Transverse colon (tissue), 4 donors: ENCODE measurements around the gene VCX3B. TPM values are rescaled to one million over a fixed set of nuclear protein-coding genes. Genes with fewer than 3 reads are reported as not detected.
"Not testable (repeated sequence)": the region's sequence is repeated elsewhere in the genome, so short reads cannot be mapped to it uniquely, and the experiment has no call there.

Source experiments
- DNase-seq: peaks from one replicate; pipeline ENCODE4 v3.0.0-alpha.2; 2019
- H3K27ac ChIP-seq, 4 donors: fragments of 200-600 bp; sonication (generic); 2 replicates each; pipeline ENCODE4 v1.5.1; 2016 to 2018; ENCODE audit warnings: inconsistent platforms in 4 of 4
- H3K27me3 ChIP-seq: fragments of 200-600 bp; sonication (generic); 2 replicates; pipeline ENCODE4 v1.5.1; 2017; ENCODE audit warnings: inconsistent platforms
- H3K36me3 ChIP-seq, 4 donors: fragments of 200-600 bp; sonication (generic); 2 replicates each; pipeline ENCODE4 v1.5.1; 2017 to 2019; ENCODE audit warnings: inconsistent platforms in 4 of 4
- H3K4me1 ChIP-seq, 4 donors: fragments of 200-600 bp; sonication (generic); 2 replicates each; pipeline ENCODE4 v1.5.1; 2017 to 2020; ENCODE audit warnings: inconsistent platforms in 4 of 4
- H3K4me3 ChIP-seq, 4 donors: fragments of 200-600 bp; sonication (generic); 1 replicate in 1 of 4; 2 replicates in 3 of 4; pipeline versions ENCODE4 v1.5.1 to v1.6.1; 2017 to 2019; ENCODE audit warnings: inconsistent platforms in 4 of 4
- H3K9me3 ChIP-seq, 2 donors: fragments of 200-600 bp; sonication (generic); 2 replicates each; pipeline ENCODE4 v1.5.1; 2017 to 2019; ENCODE audit warnings: inconsistent platforms in 2 of 2
- CTCF ChIP-seq, 5 experiments: fragments of 200-600 bp in 3 of 5; fragments of 450-650 bp in 2 of 5; sonication (generic) in 3 of 5; IDR thresholded peaks; 1 replicate in 2 of 5; 2 replicates in 3 of 5; pipeline ENCODE4 v1.5.1; 2016 to 2017; ENCODE audit warnings: antibody characterized with exemption in 5 of 5, inconsistent platforms in 3 of 5, mild to moderate bottlenecking in 2 of 5, moderate library complexity in 1 of 5
- EP300 ChIP-seq: sonication (generic); formaldehyde crosslinking; IDR thresholded peaks from one replicate; pipeline ENCODE4 v1.6.1; 2017; ENCODE audit warnings: antibody characterized with exemption, low read depth
- POLR2A ChIP-seq: fragments of 450-650 bp; IDR thresholded peaks from one replicate; pipeline ENCODE4 v1.6.1; 2016; ENCODE audit warnings: antibody characterized with exemption, mild to moderate bottlenecking, moderate library complexity
- POLR2AphosphoS5 ChIP-seq, 3 donors: sonication (generic); formaldehyde crosslinking; IDR thresholded peaks; one replicate each; pipeline ENCODE4 v1.6.1; 2016; ENCODE audit warnings: antibody characterized with exemption in 3 of 3
- WGBS, 2 donors: methylation state at CpG; one replicate each; pipeline ENCODE4 v1.1.5; 2018; ENCODE audit warnings: low coverage in 1 of 2; 5-methylcytosine and 5-hydroxymethylcytosine counted together
- in situ Hi-C, 4 donors: fragments of 200-750 bp; cut with MboI; loops; one replicate each; pipeline versions ENCODE4 v1.15.0 to v1.15.1; 2017; ENCODE audit warnings: low sequenced_read_pairs in 3 of 4, low pct_ligation_motif_present in 1 of 4, low pct_unique_long_range_greater_than_20kb in 1 of 4
- intact Hi-C: fragments of 100-400 bp; cut with DNase I; formaldehyde crosslinking; loops from one replicate; pipeline ENCODE4 v1.15.1; 2023; ENCODE audit warnings: low total_unique reads
- total RNA-seq, 4 donors: library from RNA; depleted of rRNA; stranded (reverse); fragments of >200 nt; gene quantifications; one replicate each; pipeline ENCODE4 v1.1.0, GENCODE V29; 2016

VCX3B gene
- total RNA-seq, 4 donors from 2014 or later = not detected

- DNase-seq = no peak
- no peak overlapping the region for H3K27ac ChIP-seq
- no peaks in the 10 kb centered on the region for H3K4me1 ChIP-seq
- in situ Hi-C loops = no loop called here
- no peak overlapping the region for H3K4me3 ChIP-seq
- H3K27me3 ChIP-seq = no peaks in the 10 kb centered on the region
- TF ChIP-seq POLR2AphosphoS5 (IDR thresholded peaks at IDR 0.05) (no peak), POLR2A (no peak), EP300 (no peak), CTCF (IDR thresholded peaks at IDR 0.05) (no peak)
- no peaks in the 10 kb centered on the region for H3K9me3 ChIP-seq
- intact Hi-C loops = no loop called here
- H3K36me3 ChIP-seq = no peaks in the 10 kb centered on the region
- WGBS, 2 donors = 50 to 65% methylated on average over 1 to 3 of the region's 3 CpGs
Measured at GRCh38 chrX:8432396-8432795, 32.2 kb upstream of the VCX3B start.

GRCh38 chrX:8433109-8434062 is 31.2 kb upstream of the VCX3B start:
- H3K4me3 ChIP-seq = no peak overlapping the region
- intact Hi-C loops = no loop called here
- H3K27me3 ChIP-seq = no peaks in the 10 kb centered on the region
- no peak overlapping the region for H3K27ac ChIP-seq
- no peaks in the 10 kb centered on the region for H3K9me3 ChIP-seq
- no peaks in the 10 kb centered on the region for H3K4me1 ChIP-seq
- in situ Hi-C loops = no loop called here
- no peaks in the 10 kb centered on the region for H3K36me3 ChIP-seq
- no peak for DNase-seq
- no peak for TF ChIP-seq POLR2AphosphoS5 (IDR thresholded peaks at IDR 0.05)
- no peak for TF ChIP-seq EP300
- TF ChIP-seq CTCF (IDR thresholded peaks at IDR 0.05) = no peak
- 67% methylated on average over 3 of the region's 3 CpGs; no CpG with 5 or more reads in 1 of the 2 donors for WGBS, 2 donors

- in situ Hi-C loops = no loop called here
- TF ChIP-seq EP300 (no peak), CTCF (IDR thresholded peaks at IDR 0.05) (no peak), POLR2AphosphoS5 (IDR thresholded peaks at IDR 0.05) (no peak), POLR2A (no peak)
Measured at GRCh38 chrX:8447368-8447767, 17.3 kb upstream of the VCX3B start.

GRCh38 chrX:8452343-8452742 is 12.3 kb upstream of the VCX3B start:
- DNase-seq, H3K27me3 ChIP-seq, intact Hi-C loops, H3K36me3 ChIP-seq, H3K4me1 ChIP-seq, H3K27ac ChIP-seq, H3K9me3 ChIP-seq, in situ Hi-C loops, H3K4me3 ChIP-seq: not testable (repeated sequence)
- WGBS, 2 donors = 98% methylated on average over 9 of the region's 21 CpGs; no CpG with 5 or more reads in 1 of the 2 donors

More at GRCh38 chrX:8447368-8447767, 17.3 kb upstream of the VCX3B start:
- H3K4me3 ChIP-seq = no peak overlapping the region
- intact Hi-C loops = no loop called here
- H3K27ac ChIP-seq = no peak overlapping the region
- no peaks in the 10 kb centered on the region for H3K9me3 ChIP-seq
- no peaks in the 10 kb centered on the region for H3K27me3 ChIP-seq
- H3K36me3 ChIP-seq = no peaks in the 10 kb centered on the region
- WGBS, 2 donors = 68 to 89% methylated on average over 1 to 5 of the region's 5 CpGs
- no peaks in the 10 kb centered on the region for H3K4me1 ChIP-seq
- DNase-seq = no peak
